PFSK-1 (cell line): ENCODE data around the gene PIGB.

Source experiments
- FOXP2 ChIP-seq: optimal IDR thresholded peaks from 2 replicates; pipeline ENCODE3; 2011; ENCODE audit warnings: borderline replicate concordance, control low read depth, inconsistent platforms; ENCODE audit not compliant: insufficient read depth; ENCODE audit errors: extremely low read length, extremely low read depth
- POLR2AphosphoS5 ChIP-seq: IDR thresholded peaks from 2 replicates; pipeline ENCODE4 v1.6.1; 2012; ENCODE audit warnings: low read depth, mild to moderate bottlenecking, control low read depth, low read length, moderate library complexity
- REST ChIP-seq, 2 experiments: IDR thresholded peaks; 2 replicates each; pipeline versions ENCODE4 v1.6.1 to v1.8.0; 2011 to 2012; ENCODE audit warnings: low read depth in 2 of 2, low read length in 2 of 2, control low read depth in 1 of 2, inconsistent platforms in 1 of 2, mild to moderate bottlenecking in 1 of 2, moderate library complexity in 1 of 2; ENCODE audit not compliant: insufficient read depth in 1 of 2
- SIN3A ChIP-seq: IDR thresholded peaks from 2 replicates; pipeline ENCODE4 v1.6.1; 2012; ENCODE audit warnings: mild to moderate bottlenecking, low read length, moderate library complexity, borderline replicate concordance; ENCODE audit not compliant: insufficient read depth
- TAF1 ChIP-seq: IDR thresholded peaks from 2 replicates; pipeline ENCODE4 v1.6.1; 2012; ENCODE audit warnings: low read length, control low read depth, borderline replicate concordance; ENCODE audit not compliant: insufficient read depth

DNA sequence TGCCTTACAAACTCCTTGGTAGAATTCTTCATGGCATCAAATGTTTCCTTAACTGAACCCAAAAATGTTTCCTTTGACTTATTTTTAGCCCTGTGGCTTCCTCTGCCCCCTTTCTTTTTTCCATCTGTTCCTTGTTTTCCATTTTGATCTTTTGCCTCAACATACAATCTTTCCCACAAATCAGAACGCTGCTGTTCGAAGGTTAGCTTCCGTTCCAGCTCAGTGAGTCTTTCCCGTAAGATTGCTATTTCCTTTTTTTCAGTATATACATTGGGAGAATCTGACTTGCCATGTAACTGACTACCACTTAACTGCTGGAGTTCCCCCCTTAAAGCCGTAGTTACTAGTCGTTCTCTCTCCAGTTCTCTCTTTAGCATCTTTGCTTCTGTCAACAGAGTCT lies 41.2 kb downstream of the PIGB start:
- TF ChIP-seq FOXP2 (no peak), TAF1 (no peak), REST (IDR thresholded peaks at IDR 0.05; ENCODE audit: insufficient read depth in 1 of 2, low read depth in 2 of 2, low read length in 2 of 2) (no peak), POLR2AphosphoS5 (no peak), SIN3A (no peak)
